HG03139 (cell line): Measurements from ENCODE around the gene INTS4.
"Not testable (repeated sequence)": the region's sequence is repeated elsewhere in the genome, so short reads cannot be mapped to it uniquely, and the experiment has no call there.

Source experiments
- ATAC-seq: cut with Tn5 transposase; IDR thresholded peaks from one replicate; pipeline ENCODE4 v1.9.1; 2021; ENCODE audit not compliant: unreplicated experiment

The INTS4 gene

GRCh38 chr11:78022397-78023396, 28.2 kb upstream of the INTS4 start, which contains the start of gene KCTD14:
KCTD14 (minus strand) TSS chr11:78023276; CDS start chr11:78023249, 27 bp downstream.
- ATAC-seq: no peak

- ATAC-seq: no peak
These were observed 27.1 kb upstream of the INTS4 start for GRCh38 chr11:78021611-78022010.

- no peak for ATAC-seq
These were observed 25.8 kb upstream of the INTS4 start for GRCh38 chr11:78020246-78020645.

DNA sequence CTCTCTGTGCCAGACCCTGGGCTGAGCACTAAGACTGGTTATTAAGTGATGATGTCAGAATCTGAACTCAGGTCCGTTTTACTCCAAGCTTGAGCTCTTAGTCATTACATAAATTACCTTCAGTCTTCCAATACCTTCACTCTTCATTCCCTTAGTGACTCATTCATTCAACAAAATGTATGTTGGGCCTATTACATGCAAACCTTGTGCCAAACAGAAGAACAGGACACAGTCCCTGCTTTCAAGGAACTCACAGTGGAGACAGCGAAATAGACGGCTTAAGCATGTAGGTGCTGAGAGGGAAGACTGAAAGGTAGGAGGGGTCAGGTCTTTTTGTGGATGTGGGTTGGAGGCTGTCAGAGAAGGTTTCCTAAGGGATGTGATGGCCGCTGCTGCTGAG, 25.3 kb upstream of the INTS4 start:
- ATAC-seq: no peak

DNA sequence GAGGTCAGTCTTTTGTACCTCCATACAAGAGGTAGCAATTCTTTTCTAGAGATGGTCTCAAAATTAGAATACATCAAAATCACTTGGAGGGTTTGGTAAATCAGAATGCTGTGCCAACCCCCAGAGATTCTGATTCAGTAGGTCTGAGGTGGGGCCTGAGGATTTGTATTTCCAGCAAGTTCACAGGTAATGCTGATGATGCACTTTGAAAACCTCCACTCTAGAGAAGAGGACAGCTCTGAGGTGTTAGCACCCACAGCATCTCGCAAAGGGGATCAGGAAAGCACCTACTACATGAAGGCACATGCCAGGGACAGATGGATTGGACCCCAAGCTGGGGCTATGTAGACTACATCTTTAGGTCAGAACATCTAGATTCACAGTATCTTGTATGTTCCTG, 21.4 kb upstream of the INTS4 start:
- ATAC-seq: no peak

DNA sequence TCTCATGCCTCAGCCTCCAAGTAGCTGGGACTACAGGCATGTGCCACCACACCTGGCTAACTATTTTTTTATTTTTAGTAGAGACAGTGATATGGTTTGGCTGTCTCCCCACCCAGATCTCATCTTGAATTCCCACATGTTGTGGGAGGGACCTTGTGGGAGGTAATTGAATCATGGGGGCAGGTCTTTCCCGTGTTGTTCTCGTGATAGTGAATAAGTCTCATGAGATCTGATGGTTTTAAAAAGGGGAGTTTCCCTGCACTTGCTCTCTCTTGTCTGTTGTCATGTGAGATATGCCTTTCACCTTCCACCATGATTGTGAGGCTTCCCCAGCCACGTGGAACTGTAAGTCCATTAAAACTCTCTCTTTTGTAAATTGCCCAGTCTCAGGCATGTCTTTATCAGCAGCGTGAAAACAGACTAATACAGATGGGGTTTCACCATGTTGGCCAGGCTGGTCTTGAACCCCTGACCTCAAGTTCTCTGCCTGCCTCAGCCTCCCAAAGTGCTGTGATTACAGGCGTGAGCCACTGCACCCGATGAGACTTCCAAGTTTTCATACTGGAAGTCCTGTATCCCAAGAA, 20.6 kb upstream of the INTS4 start:
- ATAC-seq: not testable (repeated sequence)

DNA sequence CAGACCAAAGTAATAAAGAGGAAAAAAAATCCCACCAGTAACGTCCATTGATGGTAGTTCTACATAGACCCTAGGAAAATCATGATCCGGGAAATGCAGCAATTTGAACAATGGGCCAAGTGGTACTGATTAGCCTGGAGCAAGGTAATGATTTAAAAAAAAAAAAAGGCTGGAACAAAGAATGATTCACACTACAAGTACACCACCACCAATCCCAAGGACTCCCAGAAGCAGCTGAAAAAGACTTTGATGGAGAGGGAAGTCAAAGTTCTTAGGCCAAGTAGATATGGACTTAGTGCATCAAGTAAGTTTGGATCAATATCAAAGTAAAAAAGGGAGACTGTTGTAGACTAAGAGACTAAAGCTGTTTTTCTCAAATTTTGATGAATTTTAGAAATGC, 16.8 kb upstream of the INTS4 start:
- ATAC-seq: no peak

DNA sequence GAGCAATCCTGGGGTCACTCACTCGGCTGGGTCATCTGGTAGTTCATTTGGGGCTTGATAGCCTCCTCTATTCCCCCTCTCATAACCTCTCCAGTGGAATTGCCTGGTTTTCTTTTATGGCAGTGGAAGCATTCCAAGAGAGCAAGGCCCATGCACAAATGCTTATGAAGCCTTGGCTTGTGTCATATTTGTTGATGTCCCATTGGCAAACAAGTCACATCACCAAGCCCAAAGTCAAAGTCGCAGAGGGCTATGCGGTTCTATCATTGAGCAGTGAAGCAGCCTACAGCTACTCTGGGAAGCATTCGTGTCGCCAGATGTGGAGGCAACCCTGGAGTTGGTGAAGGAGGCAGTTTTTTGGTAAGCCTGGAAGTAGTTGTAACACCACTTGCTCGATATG, 16.3 kb upstream of the INTS4 start:
- no peak for ATAC-seq

GRCh38 chr11:78010304-78010703, 15.8 kb upstream of the INTS4 start:
- ATAC-seq: no peak

- no peak for ATAC-seq
These were observed 14.6 kb upstream of the INTS4 start for GRCh38 chr11:78009062-78009461.

- ATAC-seq: peak; percentile 69
These were observed 5.7 kb upstream of the INTS4 start for GRCh38 chr11:78000193-78000592.

DNA sequence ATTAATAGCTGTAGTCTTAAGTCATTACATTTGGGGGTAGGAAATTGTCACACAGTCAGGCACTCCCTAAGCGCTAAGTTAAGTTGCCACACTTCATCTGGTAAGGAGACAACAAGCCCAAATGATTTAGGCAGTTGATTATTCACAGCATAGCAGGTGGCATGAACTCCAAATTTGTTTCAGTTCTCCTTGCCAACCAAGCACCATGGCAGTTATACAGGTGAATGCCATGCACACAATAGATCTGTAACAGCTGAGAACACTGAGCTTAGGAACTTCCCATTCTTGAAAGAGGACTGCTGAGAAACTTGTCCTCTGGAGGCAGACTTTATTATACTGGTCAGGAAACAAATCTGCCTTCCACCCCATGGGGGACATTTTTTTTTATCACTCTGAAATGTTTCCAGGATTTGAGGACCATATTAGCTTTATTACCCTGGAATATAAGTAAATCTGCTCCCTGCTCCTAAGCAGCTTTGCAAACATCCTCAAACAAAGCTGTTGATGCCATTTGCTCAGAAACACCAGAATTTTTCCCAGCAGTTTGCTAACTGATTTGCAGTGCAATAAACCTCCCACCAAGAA, 5.1 kb upstream of the INTS4 start:
- no peak for ATAC-seq

DNA sequence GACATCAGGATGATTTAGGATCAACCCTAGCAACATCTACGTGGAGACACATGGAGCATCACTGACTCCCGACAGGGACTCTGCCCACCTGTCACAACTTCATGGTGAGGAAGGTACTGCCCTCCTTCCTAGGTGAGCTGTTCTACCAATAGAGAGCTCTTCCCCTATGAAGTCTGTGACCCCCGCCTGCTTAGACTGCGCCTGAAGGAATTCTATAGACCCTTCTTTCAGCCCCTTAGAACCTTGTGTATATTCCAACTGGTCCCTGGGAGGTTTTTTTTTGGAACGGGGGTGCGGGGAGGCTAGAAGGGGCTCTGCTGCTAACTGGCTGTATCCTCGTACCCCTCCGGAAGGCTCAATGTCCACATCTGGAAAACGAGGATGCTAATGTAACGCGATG, 566 bp downstream of the INTS4 start:
- ATAC-seq: no peak

GRCh38 chr11:77990981-77991380, 3.5 kb downstream of the INTS4 start:
- no peak for ATAC-seq

DNA sequence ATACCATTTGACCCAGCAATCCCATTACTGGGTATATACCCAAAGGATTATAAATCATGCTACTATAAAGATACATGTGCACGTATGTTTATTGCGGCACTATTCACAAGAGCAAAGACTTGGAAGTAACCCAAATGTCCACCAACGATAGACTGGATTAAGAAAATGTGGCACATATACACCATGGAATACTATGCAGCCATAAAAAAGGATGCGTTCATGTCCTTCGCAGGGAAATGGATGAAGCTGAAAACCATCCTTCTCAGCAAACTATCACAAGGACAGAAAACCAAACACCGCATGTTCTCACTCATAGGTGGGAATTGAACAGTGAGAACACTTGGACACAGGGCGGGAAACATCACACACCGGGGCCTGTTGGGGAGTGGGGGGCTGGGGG, 8.0 kb downstream of the INTS4 start:
- ATAC-seq: not testable (repeated sequence)

DNA sequence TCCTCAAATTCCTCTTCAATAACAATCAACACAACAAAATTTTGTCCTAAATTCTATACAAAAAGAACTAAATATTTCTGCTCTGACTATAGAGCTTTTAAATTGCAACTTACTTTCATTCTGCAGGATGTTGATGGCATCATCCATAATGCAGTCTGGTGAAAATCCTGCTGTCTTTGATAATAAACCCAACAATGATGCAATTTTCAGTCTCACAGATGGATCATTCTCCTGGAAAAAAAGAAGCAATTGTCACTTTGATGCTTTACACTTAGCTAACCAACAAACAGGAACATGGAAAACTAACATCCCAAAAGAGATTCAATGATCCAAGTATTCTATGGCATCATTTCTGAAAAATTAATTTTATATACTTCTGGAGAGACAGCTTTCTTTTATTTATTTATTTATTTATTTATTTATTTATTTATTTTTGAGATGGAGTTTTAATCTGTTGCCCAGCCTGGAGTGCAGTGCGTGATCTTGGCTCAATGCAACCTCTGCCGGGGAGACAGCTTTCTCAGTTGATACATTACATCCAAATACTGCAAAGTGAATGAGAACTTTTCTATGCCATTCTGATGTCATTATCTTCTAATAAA, 13.0 kb downstream of the INTS4 start:
- no peak for ATAC-seq

DNA sequence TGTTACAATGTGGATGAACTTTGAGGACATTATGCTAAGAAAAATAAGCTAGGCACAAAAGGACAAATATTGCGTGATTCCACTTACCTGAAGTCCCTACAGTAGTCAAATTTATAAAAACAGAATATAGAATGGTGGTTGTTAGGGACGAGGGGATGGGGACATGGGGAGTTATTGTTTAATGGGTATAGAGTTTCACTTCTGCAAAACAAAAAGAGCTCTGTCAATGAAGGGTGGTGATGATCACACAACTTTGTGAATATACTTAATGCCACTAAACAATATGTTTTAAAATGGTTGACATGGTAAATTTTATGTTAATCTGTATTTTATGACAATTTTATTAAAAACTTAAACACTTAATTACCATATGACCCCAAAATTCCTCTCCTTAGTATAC, 26.1 kb downstream of the INTS4 start:
- ATAC-seq: peak; percentile 81

GRCh38 chr11:77967753-77968152, 26.7 kb downstream of the INTS4 start:
- ATAC-seq: no peak

DNA sequence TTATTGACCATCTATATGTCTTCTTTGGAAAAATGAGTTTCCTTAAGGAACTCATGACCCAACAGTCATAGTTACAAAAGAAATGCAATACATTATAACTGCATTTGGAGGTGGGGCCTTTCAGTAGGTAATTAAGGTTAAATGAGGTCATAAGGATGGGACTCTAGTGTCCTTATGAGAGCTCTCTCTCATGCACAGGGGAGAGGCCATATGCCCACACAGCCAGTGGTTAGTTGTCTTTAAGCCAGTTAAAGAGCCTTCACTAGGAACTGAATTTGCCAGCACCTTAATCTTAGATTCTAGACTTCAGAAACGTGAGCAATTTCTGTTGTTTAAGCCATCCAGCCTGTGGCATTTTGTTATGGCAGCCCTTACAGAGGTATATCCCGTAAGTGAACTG, 27.3 kb downstream of the INTS4 start:
- no peak for ATAC-seq

DNA sequence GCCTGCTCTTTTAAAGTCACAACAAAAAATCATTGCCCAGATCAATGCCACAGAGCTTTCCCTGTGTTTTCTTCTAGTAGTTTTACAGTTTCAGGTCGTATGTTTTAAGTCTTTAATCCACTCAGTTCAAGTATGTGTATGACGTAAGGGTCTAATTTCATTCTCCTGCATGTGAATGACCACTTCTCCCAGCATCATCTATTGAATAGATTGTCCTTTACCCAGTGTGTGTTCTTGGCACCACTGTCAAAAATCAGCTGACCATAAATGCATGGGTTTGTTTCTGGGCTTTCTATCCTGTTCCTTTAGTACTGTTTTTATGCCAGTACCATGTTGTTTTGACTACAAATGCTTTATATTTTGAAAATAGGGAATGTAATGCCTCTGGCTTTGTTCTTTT, 28.1 kb downstream of the INTS4 start:
- ATAC-seq: no peak

- no peak for ATAC-seq
These were observed 35.0 kb downstream of the INTS4 start for GRCh38 chr11:77959434-77959833.
